GM19324 (cell line): ENCODE measurements around the gene FOXP1.

Source experiments
- ATAC-seq: cut with Tn5 transposase; IDR thresholded peaks from one replicate; pipeline ENCODE4 v1.9.1; 2021; ENCODE audit warnings: mild to moderate bottlenecking, moderate library complexity; ENCODE audit not compliant: unreplicated experiment, low FRiP score

Gene FOXP1

DNA sequence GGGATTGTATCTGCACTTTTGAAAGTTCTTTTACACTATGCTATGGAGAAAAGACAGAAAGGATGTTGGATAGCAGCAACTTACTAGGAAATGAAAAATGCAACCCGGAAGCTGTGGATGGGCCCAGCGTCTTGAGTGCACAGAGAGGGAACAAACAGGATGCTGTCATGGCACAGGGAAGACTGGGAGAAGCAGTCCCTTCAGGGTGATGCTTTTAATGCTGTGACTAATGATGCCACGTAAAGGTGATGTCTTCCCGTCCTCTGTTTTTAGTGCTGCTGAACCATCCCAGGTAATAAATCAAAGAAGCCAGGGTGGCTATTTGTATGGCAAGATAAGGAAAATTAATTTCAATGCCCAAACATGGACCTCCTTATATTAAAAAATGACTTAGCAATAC lies 437.6 kb downstream of the FOXP1 start:
- no peak for ATAC-seq

DNA sequence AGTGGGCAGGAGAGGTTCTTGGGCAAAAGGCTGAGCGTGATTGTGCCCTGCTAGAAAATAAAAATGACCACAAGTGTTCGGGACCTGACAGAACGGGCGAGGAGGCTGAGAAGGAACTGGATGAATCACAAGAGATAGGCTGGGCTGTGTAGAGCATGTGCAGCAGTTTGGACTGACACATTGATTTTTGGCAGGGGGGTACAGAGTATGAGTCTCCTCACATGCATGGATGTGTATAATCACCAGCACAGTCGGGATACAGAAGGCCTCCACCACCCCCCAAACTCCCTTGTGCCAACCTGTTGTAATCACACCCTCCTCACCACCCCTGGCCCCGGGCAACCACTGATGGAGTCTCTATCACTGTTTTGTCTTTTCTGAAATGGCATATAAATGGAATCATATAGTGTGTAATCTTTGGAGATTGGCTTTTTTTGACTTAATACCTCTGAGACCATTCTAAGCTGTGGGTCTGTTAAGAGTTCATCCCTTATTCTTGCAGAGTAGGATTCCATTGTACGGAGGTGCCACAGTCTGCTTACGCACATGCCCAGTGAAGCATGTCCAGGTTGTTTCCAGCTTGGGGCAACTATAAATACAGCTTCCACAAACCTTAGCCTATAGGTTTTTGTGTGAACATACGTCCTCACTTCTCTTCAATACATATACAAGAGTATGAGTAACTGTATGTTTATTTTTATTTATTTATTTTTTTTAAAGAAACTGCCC lies 438.8 kb downstream of the FOXP1 start:
- ATAC-seq = no peak

GRCh38 chr3:71143493-71143892 lies 440.0 kb downstream of the FOXP1 start:
- no peak for ATAC-seq

GRCh38 chr3:71142441-71143161 lies 440.9 kb downstream of the FOXP1 start:
- ATAC-seq = no peak

- no peak for ATAC-seq
Measured at GRCh38 chr3:71140477-71140876, 443.1 kb downstream of the FOXP1 start.

- ATAC-seq = no peak
Measured at GRCh38 chr3:71139496-71139895, 444.0 kb downstream of the FOXP1 start.

GRCh38 chr3:71138410-71138809 lies 445.1 kb downstream of the FOXP1 start:
- no peak for ATAC-seq

DNA sequence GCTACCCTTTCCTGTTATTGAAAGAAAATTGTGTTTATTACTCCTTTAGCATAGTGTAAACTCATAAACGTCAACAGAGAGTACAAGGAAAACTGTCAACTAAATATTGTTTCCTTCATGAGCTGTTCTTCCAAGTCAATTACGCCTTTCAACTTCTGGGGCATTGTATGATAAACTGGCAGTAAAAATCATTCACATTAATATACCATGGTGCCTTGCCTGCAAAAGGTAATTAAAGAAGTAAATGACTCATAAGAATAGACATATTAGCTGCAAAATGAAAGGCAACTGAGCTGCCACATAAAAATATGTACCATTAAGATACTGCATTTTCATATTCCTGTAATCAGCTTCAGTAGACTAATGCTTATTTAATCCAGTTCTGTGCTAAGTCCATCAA lies 447.3 kb downstream of the FOXP1 start:
- no peak for ATAC-seq

DNA sequence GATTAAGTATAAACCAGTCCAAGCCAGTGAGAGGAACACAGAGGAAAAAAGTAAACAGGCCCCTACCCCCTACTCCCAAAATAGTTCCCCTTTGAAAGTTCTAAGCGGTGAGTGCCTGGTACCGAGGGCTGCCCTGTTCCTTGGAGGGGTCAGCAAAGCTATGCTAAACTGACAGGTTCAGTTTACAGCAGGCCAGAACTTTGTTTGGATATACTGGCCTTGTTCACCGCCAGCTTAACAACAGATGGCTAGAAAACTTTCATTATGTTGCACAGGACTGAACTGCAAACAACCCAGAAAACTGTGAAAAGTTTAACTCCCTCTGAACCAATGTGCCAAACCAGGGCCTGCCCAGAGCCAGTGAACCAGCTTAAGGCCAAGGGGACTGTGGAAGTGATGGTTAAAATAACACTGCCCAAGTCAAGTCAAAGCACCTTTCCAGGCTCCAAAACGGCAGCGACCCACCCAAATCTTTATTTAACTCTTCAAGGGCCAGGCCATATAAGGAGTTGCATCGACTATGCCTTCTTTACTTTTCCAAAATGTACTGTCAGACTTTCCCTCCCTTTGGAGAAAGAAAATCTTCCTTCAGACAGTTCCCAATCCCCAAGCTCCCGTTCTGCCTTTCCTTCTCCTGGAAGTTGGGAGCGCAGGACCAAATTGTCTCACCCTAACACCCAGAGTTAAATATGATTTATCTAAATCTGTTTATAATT lies 448.0 kb downstream of the FOXP1 start:
- no peak for ATAC-seq

DNA sequence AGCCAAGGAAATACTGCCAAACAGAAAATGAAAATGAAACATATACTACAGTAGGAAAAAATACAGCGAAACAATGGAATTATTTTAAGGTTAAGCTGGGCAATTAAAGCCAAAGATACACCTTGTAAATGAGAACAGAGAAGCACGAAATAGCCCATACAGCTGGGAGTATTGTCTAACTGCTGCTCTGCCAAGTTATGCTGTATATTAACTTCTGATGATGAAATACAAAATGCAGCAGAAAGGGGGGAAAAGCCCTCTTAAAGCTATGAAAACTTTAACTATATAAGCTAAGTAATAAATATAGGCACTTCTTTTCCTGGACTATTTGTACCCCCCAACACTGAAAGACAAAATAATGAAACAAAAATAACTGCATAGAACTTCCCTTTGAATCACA lies 449.0 kb downstream of the FOXP1 start:
- no peak for ATAC-seq

DNA sequence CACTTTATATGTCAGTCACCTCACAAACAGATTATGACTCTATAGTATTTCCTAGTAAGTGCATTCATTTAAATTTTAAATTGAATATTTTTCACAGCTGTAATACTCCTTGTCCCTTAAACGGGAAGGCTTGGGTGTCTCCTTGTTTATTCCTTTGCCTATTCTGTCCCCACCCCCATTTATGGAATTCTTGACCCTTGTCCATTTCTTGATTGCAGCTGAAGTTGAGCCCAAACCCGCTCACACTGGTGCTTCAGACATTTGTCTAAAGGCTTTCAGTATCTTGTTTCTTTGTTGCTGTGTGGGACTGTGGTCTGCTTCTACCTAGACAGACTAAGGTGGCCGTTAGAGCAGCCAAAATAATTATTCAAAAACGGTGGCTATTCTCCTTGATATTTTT lies 449.7 kb downstream of the FOXP1 start:
- no peak for ATAC-seq

DNA sequence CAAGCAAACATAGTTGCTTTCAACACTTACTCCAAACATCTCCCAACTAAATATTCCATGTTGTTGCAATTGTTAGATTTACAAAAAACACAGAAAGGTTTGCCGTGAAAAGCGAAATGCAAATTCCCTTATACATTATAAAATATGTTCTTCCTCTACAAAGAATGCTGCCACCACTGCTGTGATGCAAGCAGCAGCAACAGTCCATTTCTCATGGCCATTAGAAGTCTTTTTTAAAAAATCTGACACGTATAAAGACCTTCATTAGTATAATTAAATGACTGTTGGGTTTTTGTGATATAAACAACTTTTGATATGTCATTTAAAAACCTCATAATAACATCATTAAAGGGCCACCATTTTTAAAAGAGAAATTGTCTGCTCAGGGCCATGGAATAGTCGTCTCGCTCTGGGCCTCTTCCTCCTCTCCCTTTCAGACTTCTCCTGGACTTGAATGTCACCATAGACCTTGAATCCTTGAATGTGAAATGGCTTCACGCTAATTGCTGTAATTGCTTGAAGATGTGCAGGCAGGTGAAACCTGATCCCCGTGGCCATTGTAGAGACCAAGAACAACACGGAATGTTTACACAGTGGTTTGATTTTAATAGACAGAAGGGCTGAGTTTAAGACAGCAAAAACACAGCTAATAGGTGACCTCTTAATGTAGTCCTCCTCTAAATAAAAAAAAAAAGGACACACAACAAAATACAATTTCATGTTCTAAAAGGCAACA lies 450.4 kb downstream of the FOXP1 start:
- ATAC-seq = no peak

DNA sequence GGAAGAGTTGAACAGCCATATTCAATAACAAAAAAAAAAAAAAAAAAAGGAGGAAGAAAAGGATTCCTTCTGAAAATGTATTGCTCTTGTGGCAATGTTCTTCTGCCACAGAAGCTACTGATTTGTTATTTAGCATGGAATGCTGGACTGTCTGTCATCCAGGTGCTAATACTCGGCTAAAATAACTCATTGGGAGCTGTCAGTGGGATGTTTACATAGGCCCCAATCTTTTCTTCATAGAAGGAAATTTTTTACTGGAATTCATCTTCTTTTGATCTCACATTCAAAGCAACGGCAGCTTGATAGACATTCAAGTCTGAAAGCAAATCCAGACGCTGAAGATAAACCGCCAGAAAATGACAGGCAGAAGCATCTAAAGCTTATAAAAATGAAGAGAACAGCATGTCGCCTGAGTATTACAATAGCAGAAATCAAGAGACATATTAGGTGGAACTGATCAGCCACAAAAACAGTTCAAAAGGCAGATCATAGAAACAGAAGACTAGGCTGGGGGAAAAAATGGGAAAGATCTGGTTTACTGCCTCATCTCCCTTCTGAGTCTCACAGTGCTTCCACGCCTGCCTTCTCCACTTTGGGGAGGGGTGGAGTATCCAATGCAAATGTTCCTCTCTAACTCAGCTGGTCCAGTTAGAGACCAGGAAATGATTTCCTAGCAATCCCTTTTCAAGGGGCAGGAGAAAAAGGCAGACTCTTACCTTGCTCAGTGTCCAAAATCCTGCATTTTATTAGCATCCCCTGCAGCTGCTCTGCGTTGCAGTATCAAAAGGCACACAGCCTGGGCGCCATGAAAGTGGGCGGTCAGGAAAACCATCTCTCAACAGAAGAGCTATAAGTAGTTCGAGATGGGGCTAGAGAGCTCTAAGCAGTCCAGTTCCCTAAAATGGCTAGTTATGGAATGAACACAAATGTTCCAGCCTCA lies 451.9 kb downstream of the FOXP1 start:
- no peak for ATAC-seq

GRCh38 chr3:71130471-71131374 lies 452.8 kb downstream of the FOXP1 start:
- ATAC-seq = peak; percentile 85

DNA sequence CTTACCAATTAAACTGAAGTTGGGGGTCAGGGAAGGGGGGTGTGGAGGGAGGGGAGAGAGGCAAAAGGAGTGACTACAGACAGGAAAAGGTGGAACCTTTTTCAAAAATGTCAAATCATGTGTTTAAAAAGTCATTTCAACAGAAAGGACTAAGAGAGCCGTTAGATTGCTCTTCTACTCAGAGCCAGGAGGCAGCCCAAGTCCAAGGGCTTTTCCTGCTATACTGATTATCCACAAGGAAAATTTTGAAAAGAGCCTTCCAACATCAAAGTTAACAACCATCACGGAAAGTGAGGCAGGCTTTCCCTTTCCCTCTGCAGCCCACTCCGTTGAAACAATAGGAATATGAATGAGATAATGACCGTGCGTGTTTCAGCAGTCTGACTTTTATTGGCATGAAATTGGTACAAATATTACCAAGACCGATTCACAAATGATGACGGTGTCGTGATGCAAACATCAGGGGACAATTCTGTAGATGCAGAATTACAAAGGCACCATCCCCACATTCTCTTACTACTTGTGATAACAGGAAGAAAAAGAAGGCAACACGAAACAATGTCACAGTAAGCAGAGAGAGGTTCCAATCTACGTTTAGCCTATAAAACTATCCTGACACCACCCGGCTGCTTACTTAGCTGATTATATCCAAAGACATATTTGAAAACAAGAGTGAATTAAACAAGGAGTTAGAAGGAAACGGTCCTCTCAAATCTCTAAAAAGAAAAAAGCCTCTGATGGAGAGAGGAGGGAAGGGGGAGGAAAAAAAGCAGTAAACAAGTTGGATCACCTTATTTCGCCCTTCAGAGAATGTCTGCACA lies 453.7 kb downstream of the FOXP1 start:
- peak; percentile 34 for ATAC-seq

DNA sequence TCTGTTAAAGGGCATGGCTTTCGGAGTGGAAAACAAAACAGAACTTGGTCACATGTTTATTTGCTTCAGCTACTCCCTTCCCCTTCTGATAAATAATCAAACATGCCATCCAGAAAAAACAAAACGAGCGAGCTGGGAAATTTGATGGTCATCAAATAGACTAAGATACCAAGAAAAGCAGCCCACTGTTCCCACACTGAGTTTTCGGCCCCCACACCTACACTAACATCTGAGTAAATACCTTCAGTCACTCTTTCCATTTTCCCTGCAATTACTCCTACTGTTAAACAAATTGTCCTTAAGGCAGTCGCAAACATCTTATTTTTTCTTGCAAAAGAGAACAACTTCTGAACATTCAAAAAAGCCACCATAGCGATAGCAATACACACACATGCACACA lies 454.6 kb downstream of the FOXP1 start:
- no peak for ATAC-seq

GRCh38 chr3:71127844-71128243 lies 455.7 kb downstream of the FOXP1 start:
- ATAC-seq = no peak
